Right cardiac atrium (tissue), 5 donors: ENCODE results near the gene BOC. TPM values are rescaled to one million over a fixed set of nuclear protein-coding genes. Genes with fewer than 3 reads are reported as not detected.

Experiments used
- ATAC-seq, 2 donors: fragments of 200-7000 bp; cut with Tn5 transposase; one replicate each; pipeline versions ENCODE4 v1.8.0 to v1.9.1; 2020; ENCODE audit warnings: moderate library complexity in 2 of 2, mild to moderate bottlenecking in 1 of 2
- DNase-seq, 3 donors: peaks; one replicate each; pipeline ENCODE4 v3.0.0-alpha.2; 2020
- H3K27ac ChIP-seq: one replicate; pipeline ENCODE4 v1.5.1; 2013; ENCODE audit warnings: mild to moderate bottlenecking, low read length, control low read depth, moderate library complexity
- H3K27me3 ChIP-seq: one replicate; pipeline ENCODE4 v1.6.1; 2013; ENCODE audit not compliant: control insufficient read depth, insufficient read depth
- H3K4me1 ChIP-seq: one replicate; pipeline ENCODE4 v1.6.1; 2013; ENCODE audit warnings: low read length; ENCODE audit not compliant: control insufficient read depth, insufficient read depth
- H3K4me3 ChIP-seq: one replicate; pipeline ENCODE4 v1.5.1; 2013; ENCODE audit warnings: low read length, control low read depth
- H3K9me3 ChIP-seq: one replicate; pipeline ENCODE4 v1.6.1; 2013; ENCODE audit warnings: low read length; ENCODE audit not compliant: control insufficient read depth
- WGBS: extraction: QIAGEN DNeasy Blood & Tissue Kit; methylation state at CpG from one replicate; pipeline ENCODE4 v1.1.7; 2013; 5-methylcytosine and 5-hydroxymethylcytosine counted together
- intact Hi-C, 4 donors: fragments of 100-400 bp; cut with DNase I; formaldehyde crosslinking; loops; one replicate each; pipeline versions ENCODE4 v1.11.0 to v1.14.0; 2022 to 2023
- polyA plus RNA-seq: library from polyadenylated mRNA; stranded (reverse); fragments of 200-250 nt; gene quantifications from one replicate; pipeline ENCODE4 v1.2.3, GENCODE V29; 2013
- total RNA-seq, 4 donors: library from RNA; stranded (reverse); fragmentation: NEBNext Ultra II Directional; extraction: Animal tissue kit (Norgen Biotek cat#: 25700); gene quantifications; one replicate each; pipeline ENCODE4 v1.2.1, GENCODE V29; 2021
- donor health status: healthy with polysubstance abuse.
- donor health status: DM: no; HTN: yes; CAD: no.
- donor health status: DM: no; HTN: no; CAD: no.
- donor health status: DM: no; HTN: yes; CAD: no; lungs with severe emphysema.
- donor health status: DM: yes; HTN: yes; CAD: no.

The BOC gene
- total and polyA plus RNA-seq, 5 donors: 5.2 to 45.3 (median 13.6) TPM

DNA sequence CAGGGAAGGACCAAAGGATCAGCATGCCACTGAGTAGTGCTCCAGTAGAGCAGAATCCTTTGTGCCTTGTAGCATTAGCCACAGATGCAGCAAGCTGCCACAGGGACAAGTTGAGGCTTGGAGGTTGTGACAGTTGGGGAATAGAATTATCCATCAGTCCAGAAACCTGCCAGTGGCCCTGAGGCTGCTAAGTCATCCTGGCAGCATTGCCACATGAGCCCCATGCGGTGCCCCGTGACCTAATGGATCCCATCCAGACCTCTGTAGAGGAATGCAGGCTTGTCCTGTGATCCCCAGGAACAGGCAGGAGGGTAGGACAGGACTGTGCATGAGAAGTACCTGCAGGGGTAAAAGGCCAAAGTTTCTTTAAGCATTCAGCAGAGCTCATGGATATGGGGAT lies 51.7 kb downstream of the BOC start:
- H3K27me3 ChIP-seq: no peaks in the 10 kb centered on the region
- WGBS: 91% methylated on average over 2 of the region's 2 CpGs
- no peak for DNase-seq
- H3K27ac ChIP-seq: no peak overlapping the region
- no peaks in the 10 kb centered on the region for H3K4me1 ChIP-seq
- H3K4me3 ChIP-seq: no peak overlapping the region
- no peaks in the 10 kb centered on the region for H3K9me3 ChIP-seq
- intact Hi-C loops: no loop called here
- ATAC-seq: no peak

DNA sequence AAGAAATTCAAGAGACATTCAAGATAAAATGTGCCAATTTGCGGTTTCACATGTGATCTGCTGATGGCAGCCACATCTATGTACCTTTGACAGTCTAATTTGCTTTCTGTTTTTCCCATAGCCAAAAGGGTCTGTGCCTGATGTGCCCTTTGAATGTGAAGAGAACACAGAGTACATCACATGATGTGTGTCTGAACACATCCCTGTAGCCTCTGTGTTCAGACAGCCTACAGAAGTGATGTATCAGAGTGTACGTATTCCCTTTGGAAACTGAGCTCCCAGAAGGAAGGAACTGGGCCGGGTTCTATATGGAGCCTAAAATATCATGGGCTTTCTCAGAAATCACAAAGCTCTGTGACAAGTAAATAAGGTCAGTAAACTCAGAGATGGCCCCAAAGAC lies 52.4 kb downstream of the BOC start:
- no peaks in the 10 kb centered on the region for H3K4me1 ChIP-seq
- no peak for ATAC-seq

DNA sequence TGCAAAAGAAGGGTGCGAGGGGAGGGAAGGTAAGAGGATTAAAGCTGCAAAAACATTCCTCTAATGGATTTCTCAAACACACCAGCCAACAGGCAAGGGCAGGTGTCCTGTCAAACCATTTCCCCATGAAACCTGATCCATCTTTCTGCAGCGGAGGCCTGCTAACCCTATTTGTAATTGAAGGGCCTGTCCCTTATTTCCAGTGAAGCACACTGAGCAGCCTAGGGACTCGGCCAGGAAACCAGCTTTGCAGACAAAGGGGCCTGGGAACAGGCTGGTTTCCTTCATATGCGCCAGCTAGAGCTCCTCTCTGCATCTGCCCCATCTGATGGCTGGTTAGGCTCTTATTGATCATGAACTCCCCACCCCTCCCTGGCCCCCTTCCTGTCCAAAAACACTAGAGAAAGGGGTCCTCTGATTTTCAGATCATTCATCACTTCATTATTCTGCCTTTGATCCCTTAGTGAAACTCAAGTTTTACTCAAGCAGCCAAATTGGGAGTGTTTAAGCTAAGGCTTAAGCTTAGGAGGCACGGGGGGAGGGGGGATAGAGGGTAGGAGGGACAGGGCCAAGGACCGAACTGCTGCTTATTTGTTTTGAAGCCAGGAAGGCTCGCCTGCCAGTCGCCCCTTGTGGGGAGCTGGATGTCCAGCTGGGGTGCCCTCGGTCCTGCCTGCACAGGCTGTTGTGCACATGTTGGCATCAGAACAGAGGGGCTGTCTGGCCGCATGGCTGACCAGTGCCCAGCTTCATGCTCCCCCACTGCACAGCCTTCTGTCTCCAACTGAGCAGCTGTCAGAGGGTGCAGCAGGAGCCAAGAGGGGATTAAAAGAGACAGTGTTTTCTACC lies 53.1 kb downstream of the BOC start:
- H3K9me3 ChIP-seq: no peaks in the 10 kb centered on the region
- ATAC-seq: no peak
- 74% methylated on average over 10 of the region's 10 CpGs for WGBS
- no peak overlapping the region for H3K4me3 ChIP-seq
- peak in 1 of 3 donors; percentile 48 for DNase-seq
- H3K4me1 ChIP-seq: no peaks in the 10 kb centered on the region
- no peak overlapping the region for H3K27ac ChIP-seq
- intact Hi-C loops: no loop called here
- H3K27me3 ChIP-seq: no peaks in the 10 kb centered on the region

More for the DNA sequence above, 52.4 kb downstream of the BOC start:
- DNase-seq: no peak
- Histone ChIP-seq H3K27me3 (no peaks in the 10 kb centered on the region), H3K27ac (no peak overlapping the region), H3K4me3 (no peak overlapping the region), H3K9me3 (no peaks in the 10 kb centered on the region)
- intact Hi-C loops: no loop called here
- 88% methylated on average over 3 of the region's 3 CpGs for WGBS

DNA sequence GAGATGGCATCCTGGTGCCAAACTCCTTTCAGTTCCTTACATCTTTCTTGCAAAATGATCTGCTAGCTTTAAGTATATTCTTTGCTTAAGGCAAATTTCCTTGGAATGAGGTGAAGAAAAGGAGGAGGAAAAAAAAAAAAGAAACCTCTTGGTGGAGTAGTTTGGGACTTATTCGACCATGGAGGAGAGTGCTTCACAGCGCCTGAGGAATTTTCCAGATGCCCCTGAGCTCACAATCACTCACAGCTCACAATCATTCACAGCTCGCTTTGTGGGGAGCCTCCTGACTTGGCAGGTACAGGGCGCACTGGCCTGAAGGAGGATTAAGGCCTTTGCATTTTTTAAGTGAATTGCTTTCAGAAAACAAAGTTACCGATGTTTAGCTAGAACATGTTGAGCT lies 53.9 kb downstream of the BOC start:
- DNase-seq (no peak), ATAC-seq (no peak)
- intact Hi-C loops: no loop called here
- Histone ChIP-seq H3K9me3 (no peaks in the 10 kb centered on the region), H3K4me1 (no peaks in the 10 kb centered on the region), H3K4me3 (no peak overlapping the region), H3K27me3 (no peaks in the 10 kb centered on the region), H3K27ac (no peak overlapping the region)
- WGBS: 73% methylated on average over 5 of the region's 5 CpGs

DNA sequence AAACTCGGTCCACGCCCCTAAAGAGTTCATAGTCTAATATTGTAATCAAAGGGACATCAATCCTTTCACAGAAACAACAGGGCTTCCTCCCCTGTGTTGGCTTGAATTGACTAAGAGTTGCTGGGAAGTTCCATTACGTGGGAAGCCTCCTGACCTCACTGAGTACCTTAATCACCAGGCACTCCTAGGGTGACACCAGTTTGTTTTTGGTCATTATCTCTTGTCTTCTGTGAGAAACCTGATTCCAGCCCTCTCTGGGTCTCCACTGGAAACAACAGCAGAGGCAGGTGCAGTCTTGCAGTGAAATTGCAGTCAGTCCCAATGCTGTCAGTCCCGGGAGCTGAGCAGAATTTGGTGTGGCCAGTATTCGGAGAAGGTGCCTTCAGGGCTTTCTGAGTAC lies 55.4 kb downstream of the BOC start:
- intact Hi-C loops: no loop called here
- H3K9me3 ChIP-seq: no peaks in the 10 kb centered on the region
- no peaks in the 10 kb centered on the region for H3K27me3 ChIP-seq
- ATAC-seq (no peak), DNase-seq (no peak)
- no peaks in the 10 kb centered on the region for H3K4me1 ChIP-seq
- H3K4me3 ChIP-seq: no peak overlapping the region
- 91% methylated on average over 5 of the region's 5 CpGs for WGBS
- no peak overlapping the region for H3K27ac ChIP-seq

DNA sequence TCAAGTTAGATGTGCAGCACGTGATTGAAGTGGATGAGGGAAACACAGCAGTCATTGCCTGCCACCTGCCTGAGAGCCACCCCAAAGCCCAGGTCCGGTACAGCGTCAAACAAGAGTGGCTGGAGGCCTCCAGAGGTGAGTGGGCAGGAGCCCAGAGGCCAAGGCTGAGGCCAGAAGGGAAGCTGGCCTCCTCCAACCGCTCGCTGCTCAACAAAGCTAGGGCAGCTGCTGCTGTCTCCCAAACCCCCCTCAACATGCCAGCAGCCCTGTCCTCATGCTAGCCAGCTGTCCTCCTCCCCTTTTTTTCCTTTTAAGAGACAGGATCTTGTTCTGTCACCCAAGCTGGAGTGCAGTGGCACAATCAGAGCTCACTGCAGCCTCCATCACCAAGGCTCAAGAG lies 57.0 kb downstream of the BOC start:
- no peak overlapping the region for H3K27ac ChIP-seq
- WGBS: 88% methylated on average over 5 of the region's 5 CpGs
- intact Hi-C loops: no loop called here

DNA sequence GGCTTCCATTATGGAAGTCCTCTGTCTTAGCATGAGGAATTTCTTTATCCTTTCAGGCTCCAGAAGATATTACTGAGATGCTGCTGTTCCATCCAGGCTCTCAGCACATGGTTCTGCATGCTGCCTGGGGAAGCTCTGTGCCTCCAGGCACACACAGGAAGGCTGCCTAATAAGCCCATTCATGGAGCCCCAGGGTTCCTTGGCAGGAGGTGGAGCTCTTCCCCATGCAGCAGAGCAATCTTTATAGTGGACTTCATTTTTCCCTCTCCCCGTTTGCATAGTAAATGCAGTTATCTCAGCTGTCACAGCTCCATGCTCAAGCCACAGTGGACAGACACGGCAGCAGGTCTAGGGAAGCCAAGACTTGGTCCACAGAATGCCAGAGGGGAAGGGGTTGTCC lies 57.6 kb downstream of the BOC start:
- DNase-seq (no peak), ATAC-seq (no peak)
- H3K4me3 ChIP-seq: no peak overlapping the region
- intact Hi-C loops: no loop called here
- H3K9me3 ChIP-seq: no peaks in the 10 kb centered on the region
- H3K27me3 ChIP-seq: no peaks in the 10 kb centered on the region
- no peaks in the 10 kb centered on the region for H3K4me1 ChIP-seq
- 62% methylated on average over 2 of the region's 2 CpGs for WGBS
- no peak overlapping the region for H3K27ac ChIP-seq

More for the DNA sequence above, 57.0 kb downstream of the BOC start:
- no peak overlapping the region for H3K4me3 ChIP-seq
- ATAC-seq (no peak), DNase-seq (no peak)
- H3K9me3 ChIP-seq: no peaks in the 10 kb centered on the region
- no peaks in the 10 kb centered on the region for H3K4me1 ChIP-seq
- no peaks in the 10 kb centered on the region for H3K27me3 ChIP-seq

DNA sequence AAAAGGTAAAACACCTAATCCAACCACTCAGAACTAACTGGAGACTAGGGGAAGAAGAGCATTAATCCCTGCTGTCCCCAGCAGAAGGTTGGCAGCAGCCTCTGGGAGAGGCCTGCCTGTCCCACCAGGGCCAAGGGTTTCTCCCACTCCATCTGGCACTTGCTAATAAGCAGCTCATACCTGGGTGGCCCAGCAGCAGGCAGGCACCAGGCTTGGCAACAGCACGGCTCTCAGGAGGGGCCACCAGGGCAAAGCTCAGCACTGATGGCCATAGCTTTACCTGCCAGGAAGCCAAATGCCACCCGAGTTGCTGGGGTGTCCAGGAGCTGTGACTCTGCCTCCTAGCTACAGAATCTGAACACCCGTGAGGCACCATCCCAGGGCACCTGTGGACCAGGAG lies 58.3 kb downstream of the BOC start:
- Histone ChIP-seq H3K4me1 (no peaks in the 10 kb centered on the region), H3K4me3 (no peak overlapping the region), H3K27ac (no peak overlapping the region), H3K27me3 (no peaks in the 10 kb centered on the region), H3K9me3 (no peaks in the 10 kb centered on the region)
- 86% methylated on average over 3 of the region's 3 CpGs for WGBS
- intact Hi-C loops: no loop called here
- no peak for DNase-seq
- ATAC-seq: no peak

DNA sequence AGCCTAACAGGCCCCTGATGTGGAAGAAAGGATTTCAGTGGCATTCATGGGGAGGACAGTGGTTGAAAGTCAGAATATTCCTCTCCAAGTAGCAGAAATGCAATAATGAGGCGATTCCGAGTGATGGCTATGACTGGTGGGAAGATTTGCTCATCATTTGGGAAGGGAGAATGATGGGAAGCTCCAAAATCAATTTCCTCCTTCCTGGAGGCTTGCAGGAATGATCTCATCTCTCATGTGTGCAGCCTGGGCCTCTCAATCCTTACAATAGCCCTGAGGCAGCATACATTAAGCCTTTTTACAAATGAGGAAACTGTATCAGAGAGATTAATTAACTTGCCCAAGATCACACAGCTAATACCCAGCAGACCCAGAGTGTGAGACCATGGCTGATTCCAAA lies 58.7 kb downstream of the BOC start:
- WGBS: 83% methylated on average over 2 of the region's 2 CpGs
- Histone ChIP-seq H3K27ac (no peak overlapping the region), H3K4me1 (no peaks in the 10 kb centered on the region), H3K4me3 (no peak overlapping the region), H3K9me3 (no peaks in the 10 kb centered on the region), H3K27me3 (no peaks in the 10 kb centered on the region)
- intact Hi-C loops: no loop called here
- ATAC-seq (no peak), DNase-seq (no peak)

DNA sequence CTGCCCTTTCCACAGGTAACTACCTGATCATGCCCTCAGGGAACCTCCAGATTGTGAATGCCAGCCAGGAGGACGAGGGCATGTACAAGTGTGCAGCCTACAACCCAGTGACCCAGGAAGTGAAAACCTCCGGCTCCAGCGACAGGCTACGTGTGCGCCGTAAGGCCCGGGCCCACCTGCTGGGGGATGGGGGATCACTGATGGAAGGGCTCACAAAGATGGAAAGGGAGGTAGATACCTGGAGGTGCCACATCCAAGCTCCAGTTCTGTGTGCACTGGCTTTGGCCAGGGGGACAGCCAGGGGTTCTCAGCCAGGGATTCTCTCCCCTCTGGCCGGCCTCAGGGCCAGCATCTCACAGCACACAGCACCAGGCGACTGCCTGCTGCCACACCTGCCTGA lies 59.4 kb downstream of the BOC start:
- WGBS: 93% methylated on average over 9 of the region's 9 CpGs
- H3K4me3 ChIP-seq: no peak overlapping the region
- H3K27ac ChIP-seq: no peak overlapping the region
- H3K9me3 ChIP-seq: no peaks in the 10 kb centered on the region
- no peaks in the 10 kb centered on the region for H3K27me3 ChIP-seq
- DNase-seq (no peak), ATAC-seq (no peak)
- intact Hi-C loops: no loop called here
- H3K4me1 ChIP-seq: peaks cover 3% of the 10 kb centered on the region

DNA sequence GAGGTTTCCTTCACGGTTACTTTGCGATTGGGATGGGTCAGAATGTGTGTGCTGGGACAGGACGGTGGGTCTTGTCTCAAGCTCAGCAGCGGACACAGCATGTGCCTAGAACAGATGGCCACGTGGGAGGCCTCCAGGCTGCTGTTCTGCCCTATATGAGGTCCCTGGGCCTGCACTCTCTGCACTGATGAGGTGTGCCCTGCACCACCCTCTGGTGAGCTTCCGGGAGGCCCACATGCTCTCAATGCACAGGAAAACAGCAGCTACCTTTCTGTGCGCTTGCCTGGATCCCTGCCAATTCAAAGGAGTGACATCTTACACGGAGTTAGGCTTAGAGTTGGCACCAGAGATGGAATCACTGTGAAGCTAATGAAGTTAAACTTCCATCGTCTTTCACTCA lies 59.8 kb downstream of the BOC start:
- H3K9me3 ChIP-seq: no peaks in the 10 kb centered on the region
- no peaks in the 10 kb centered on the region for H3K27me3 ChIP-seq
- peaks cover 4% of the 10 kb centered on the region for H3K4me1 ChIP-seq
- no peak for ATAC-seq
- intact Hi-C loops: no loop called here
- H3K4me3 ChIP-seq: no peak overlapping the region
- DNase-seq: no peak
- 74% methylated on average over 9 of the region's 9 CpGs for WGBS
- H3K27ac ChIP-seq: no peak overlapping the region
